ENCODE measurements around the gene CHGA.

- TF ChIP-seq MAX (IDR thresholded peaks at IDR 0.05) (no peak), REST (IDR thresholded peaks at IDR 0.05; ENCODE audit: low read depth) (no peak)
These were observed 22.3 kb upstream of the CHGA start for GRCh38 chr14:92900660-92901059.

Data from HCT116 (cell line).